K562 (cell line): ENCODE measurements around the gene TMEM59. TPM values are rescaled to one million over a fixed set of nuclear protein-coding genes. Genes with fewer than 3 reads are reported as not detected.

ENCODE experiments used
- ATAC-seq: fragments of 200-7000 bp; cut with Tn5 transposase; 3 replicates; pipeline ENCODE4 v1.9.1; 2020; ENCODE audit warnings: moderate library complexity
- BruUV-seq: library from RNA; stranded (reverse); fragments of 400-500 nt; replicated peaks from 2 replicates; lab custom pipeline; 2021; lab: Mats Ljungman, UMichigan
- CTCF ChIA-PET: fragments of 300-600 bp; formaldehyde crosslinking; extraction: SDS; loops from one replicate; lab custom pipeline; 2021; ENCODE audit warnings: low intra/inter-chr PET ratio; lab: Yijun Ruan, JAX
- POLR2A ChIA-PET: fragments of 300-600, 350-650 bp; sonication (Branson Sonifier 250); formaldehyde crosslinking; extraction: SDS; loops from one replicate; lab custom pipeline; 2021; ENCODE audit warnings: antibody characterized with exemption, inconsistent platforms; lab: Yijun Ruan, JAX
- DNase-seq, 4 experiments: peaks; one replicate each; pipeline versions ENCODE4 v3.0.0 to v3.0.0-alpha.2; 2011 to 2018; ENCODE audit warnings: low spot score in 3 of 4, mixed read lengths in 3 of 4; ENCODE audit errors: extremely low read depth in 1 of 4
- FAIRE-seq: peaks from 2 replicates; lab custom pipeline; 2011; peaks lifted over from hg19 to GRCh38; lab: Jason Lieb, UNC
- H2AFZ ChIP-seq: 2 replicates; pipeline ENCODE4 v1.6.0; 2011; ENCODE audit warnings: low read depth, low read length, control low read depth, inconsistent platforms
- H3K27ac ChIP-seq: fragments of 200-600 bp; 3 replicates; pipeline ENCODE4 v1.8.0; 2011; ENCODE audit warnings: low read depth, mild to moderate bottlenecking, control low read depth, inconsistent platforms, low read length, moderate library complexity, mixed read lengths; ENCODE audit errors: extremely low read depth
- H3K27me3 ChIP-seq, 2 experiments: fragments of 300-600 bp in 1 of 2; 2 replicates in 1 of 2; 3 replicates in 1 of 2; pipeline versions ENCODE4 v1.6.0 to v1.8.0; 2011; ENCODE audit warnings: inconsistent platforms in 2 of 2, low read length in 2 of 2, mild to moderate bottlenecking in 1 of 2, mixed read lengths in 1 of 2, moderate library complexity in 1 of 2; ENCODE audit not compliant: control insufficient read depth in 2 of 2, insufficient read depth in 2 of 2
- H3K36me3 ChIP-seq: fragments of 300-600 bp; 3 replicates; pipeline ENCODE4 v1.8.0; 2011; ENCODE audit warnings: mild to moderate bottlenecking, low read length, inconsistent platforms; ENCODE audit not compliant: control insufficient read depth, insufficient read depth
- H3K4me1 ChIP-seq, 2 experiments: fragments of 200-600 bp in 1 of 2; replicated peaks in 1 of 2; 2 replicates in 1 of 2; 3 replicates in 1 of 2; pipeline versions ENCODE4 v1.5.1 to v1.8.0; 2011; ENCODE audit warnings: inconsistent platforms in 2 of 2, low read length in 2 of 2, mild to moderate bottlenecking in 1 of 2, mixed read lengths in 1 of 2, moderate library complexity in 1 of 2; ENCODE audit not compliant: control insufficient read depth in 2 of 2, insufficient read depth in 2 of 2
- H3K4me2 ChIP-seq: 2 replicates; pipeline ENCODE4 v1.6.1; 2011; ENCODE audit warnings: low read length, control low read depth, inconsistent platforms, mixed read lengths; ENCODE audit not compliant: insufficient read depth
- H3K4me3 ChIP-seq: fragments of 200-600 bp; sonication (generic), shearing (Covaris generic); 2 replicates; pipeline ENCODE4 v1.5.1; 2016; ENCODE audit warnings: control low read depth, inconsistent platforms
- H3K79me2 ChIP-seq: fragments of 200-600 bp; 3 replicates; pipeline ENCODE4 v1.8.0; 2011; ENCODE audit warnings: low read length, inconsistent platforms; ENCODE audit not compliant: control insufficient read depth, insufficient read depth
- H3K9ac ChIP-seq, 2 experiments: 2 replicates each; pipeline versions ENCODE4 v1.6.0 to v1.6.1; 2011; ENCODE audit warnings: low read depth in 2 of 2, low read length in 2 of 2, control low read depth in 1 of 2, inconsistent platforms in 1 of 2, mild to moderate bottlenecking in 1 of 2, mixed read lengths in 1 of 2; ENCODE audit not compliant: insufficient read depth in 1 of 2
- H3K9me1 ChIP-seq: one replicate; pipeline ENCODE4 v1.6.0; 2011; ENCODE audit warnings: inconsistent platforms, mild to moderate bottlenecking, low read length, moderate library complexity; ENCODE audit not compliant: control insufficient read depth, insufficient read depth
- H3K9me3 ChIP-seq: replicated peaks from 2 replicates; pipeline ENCODE4 v1.5.1; 2011; ENCODE audit warnings: low read depth, low read length, inconsistent platforms; ENCODE audit not compliant: control insufficient read depth, insufficient read depth
- H4K20me1 ChIP-seq: replicated peaks from 2 replicates; pipeline ENCODE4 v1.6.1; 2011; ENCODE audit warnings: low read length, inconsistent platforms, mixed read lengths; ENCODE audit not compliant: control insufficient read depth, insufficient read depth
- CBFB ChIP-seq: sonication (generic); formaldehyde crosslinking; IDR thresholded peaks from 2 replicates; pipeline ENCODE4 v1.4.0; 2020; ENCODE audit warnings: mild to moderate bottlenecking, missing genetic modification reagents
- RFX1 ChIP-seq: fragments of 450-650 bp; IDR thresholded peaks from 2 replicates; pipeline ENCODE4 v1.6.1; 2016; ENCODE audit warnings: mild to moderate bottlenecking, moderate library complexity
- ZNF830 ChIP-seq: fragments of 250-450 bp; sonication (Bioruptor Pico); IDR thresholded peaks from 2 replicates; pipeline ENCODE4 v1.5.0; 2021; ENCODE audit warnings: mild to moderate bottlenecking
- WGBS: fragments of 100-300 bp; shearing (Covaris generic); methylation state at CpG from one replicate; pipeline ENCODE4 v1.1.6; 2016; ENCODE audit warnings: low coverage, mixed read lengths; ENCODE audit not compliant: insufficient coverage; ENCODE audit errors: missing lambda C conversion rate; 5-methylcytosine and 5-hydroxymethylcytosine counted together
- in situ Hi-C: fragments of 300-500 bp; cut with MboI; formaldehyde crosslinking; loops from 4 replicates; pipeline ENCODE4 v1.15.0; 2018; ENCODE audit warnings: inconsistent platforms, mixed read lengths
- intact Hi-C: fragments of 100-400 bp; cut with micrococcal nuclease; formaldehyde crosslinking; loops from 2 replicates; pipeline ENCODE4 v1.14.2; 2022
- polyA plus RNA-seq, 8 experiments: library from polyadenylated mRNA; depleted of rRNA in 4 of 8; stranded (reverse) in 5 of 8; unstranded in 3 of 8; fragments of >200 nt; fragmentation: Nextera tagmentation in 2 of 8; fragmentation: Illumina TruSeq in 1 of 8; extraction: Ambion mirVana in 2 of 8; extraction: Trizol in 1 of 8; gene quantifications; 2 replicates each; pipeline versions ENCODE4 v1.2.1 to v1.2.3, GENCODE V29; 2011 to 2014; ENCODE audit warnings: inconsistent platforms in 1 of 8, missing spikeins in 1 of 8
- total RNA-seq, 7 experiments: library from RNA; depleted of rRNA in 6 of 7; stranded (reverse); fragments of >200 nt in 6 of 7; fragmentation: Illumina TruSeq in 2 of 7; extraction: Trizol in 2 of 7; gene quantifications; 2 replicates each; pipeline versions ENCODE4 v1.2.1 to v1.2.3, GENCODE V29; 2011 to 2021; ENCODE audit warnings: low replicate concordance in 1 of 7
- TF ChIP-seq, protein P1 (sequence below): IDR thresholded peaks from 2 replicates; pipeline ENCODE4 v1.6.1; 2012; ENCODE audit warnings: low read depth, low read length, improper control_type of control experiment, borderline replicate concordance

TMEM59 gene
- total and polyA plus RNA-seq, 9 of the 15 experiments (the other 6 are each of a cell fraction or from before 2014, with no cell fraction given), result 93.1 to 316 (median 151) TPM

DNA sequence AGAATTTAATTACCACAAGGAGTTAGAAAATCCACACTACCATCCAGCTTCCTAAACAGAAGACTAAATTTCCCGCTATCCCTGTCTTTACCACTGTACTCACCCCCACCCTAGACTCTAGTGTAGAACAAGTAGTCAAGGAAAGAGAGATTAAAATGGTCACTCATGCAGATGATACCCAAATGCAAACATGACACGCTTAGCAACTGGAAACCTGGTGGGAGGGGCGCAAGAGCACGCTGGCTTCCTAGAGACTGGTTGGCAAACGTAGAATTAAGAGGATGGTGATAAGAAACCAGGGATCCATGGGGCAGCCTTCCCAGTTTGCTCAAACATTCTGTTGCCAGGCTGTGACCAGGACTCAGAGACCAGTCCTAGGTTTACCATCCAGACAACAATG, 25.2 kb downstream of the TMEM59 start:
- no TSS peak for BruUV-seq
- Histone ChIP-seq H4K20me1 (no peaks in the 10 kb centered on the region), H3K27me3 (no peaks in the 10 kb centered on the region), H3K9me1 (no peaks in the 10 kb centered on the region), H2AFZ (no peak overlapping the region), H3K79me2 (no peaks in the 10 kb centered on the region), H3K27ac (no peak overlapping the region), H3K9me3 (no peaks in the 10 kb centered on the region), H3K4me2 (no peak overlapping the region), H3K4me3 (no peak overlapping the region), H3K36me3 (peaks cover 21% of the 10 kb centered on the region; the same call in 2 of the 3 replicates), H3K9ac (no peak overlapping the region), H3K4me1 (no peaks in the 10 kb centered on the region)
- in situ Hi-C loops (no loop called here), intact Hi-C loops (no loop called here)
- FAIRE-seq (no peak), ATAC-seq (peak; percentile 34; the same call in 1 of the 3 replicates), DNase-seq (no peak)
- 55% methylated on average over 5 of the region's 5 CpGs for WGBS
- CTCF ChIA-PET, result interaction anchor here (0.9 kb wide), 1 partner anchor 13 kb away, joined by 3 read pairs; no protein-coding TSS in a partner anchor
- peak; percentile 12; the same call in 1 of the 2 replicates for TF ChIP-seq RFX1
- no peak for TF ChIP-seq CBFB
- no peak for TF ChIP-seq ZNF830 (CRISPR knock-in tag)
- TF ChIP-seq, protein P1, sequence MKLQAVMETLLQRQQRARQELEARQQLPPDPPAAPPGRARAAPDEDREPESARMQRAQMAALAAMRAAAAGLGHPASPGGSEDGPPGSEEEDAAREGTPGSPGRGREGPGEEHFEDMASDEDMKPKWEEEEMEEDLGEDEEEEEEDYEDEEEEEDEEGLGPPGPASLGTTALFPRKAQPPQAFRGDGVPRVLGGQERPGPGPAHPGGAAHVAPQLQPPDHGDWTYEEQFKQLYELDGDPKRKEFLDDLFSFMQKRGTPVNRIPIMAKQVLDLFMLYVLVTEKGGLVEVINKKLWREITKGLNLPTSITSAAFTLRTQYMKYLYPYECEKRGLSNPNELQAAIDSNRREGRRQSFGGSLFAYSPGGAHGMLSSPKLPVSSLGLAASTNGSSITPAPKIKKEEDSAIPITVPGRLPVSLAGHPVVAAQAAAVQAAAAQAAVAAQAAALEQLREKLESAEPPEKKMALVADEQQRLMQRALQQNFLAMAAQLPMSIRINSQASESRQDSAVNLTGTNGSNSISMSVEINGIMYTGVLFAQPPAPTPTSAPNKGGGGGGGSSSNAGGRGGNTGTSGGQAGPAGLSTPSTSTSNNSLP, result no peak
- POLR2A ChIA-PET, result no interaction called here
